ENCODE measurements around the gene NLK.

DNA sequence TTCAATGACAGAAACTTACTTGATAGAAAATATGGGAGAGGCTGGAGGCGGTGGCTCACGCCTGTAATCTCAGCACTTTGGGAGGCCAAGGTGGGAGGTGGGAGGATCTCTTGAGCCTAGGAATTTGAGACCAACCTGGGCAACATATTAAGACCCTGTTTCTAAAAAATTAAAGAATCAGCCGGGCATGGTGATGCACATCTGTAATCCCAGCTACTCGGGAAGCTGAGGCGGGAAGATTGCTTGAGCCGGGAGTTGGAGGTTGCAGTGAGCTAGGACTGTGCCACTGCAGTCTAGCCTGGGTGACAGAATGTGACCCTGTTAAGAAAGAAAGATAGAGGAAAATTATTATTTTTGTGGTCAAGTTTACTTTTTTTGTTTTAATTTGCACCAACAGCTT lies 2.1 kb upstream of the NLK start:
- TF ChIP-seq, protein P1, sequence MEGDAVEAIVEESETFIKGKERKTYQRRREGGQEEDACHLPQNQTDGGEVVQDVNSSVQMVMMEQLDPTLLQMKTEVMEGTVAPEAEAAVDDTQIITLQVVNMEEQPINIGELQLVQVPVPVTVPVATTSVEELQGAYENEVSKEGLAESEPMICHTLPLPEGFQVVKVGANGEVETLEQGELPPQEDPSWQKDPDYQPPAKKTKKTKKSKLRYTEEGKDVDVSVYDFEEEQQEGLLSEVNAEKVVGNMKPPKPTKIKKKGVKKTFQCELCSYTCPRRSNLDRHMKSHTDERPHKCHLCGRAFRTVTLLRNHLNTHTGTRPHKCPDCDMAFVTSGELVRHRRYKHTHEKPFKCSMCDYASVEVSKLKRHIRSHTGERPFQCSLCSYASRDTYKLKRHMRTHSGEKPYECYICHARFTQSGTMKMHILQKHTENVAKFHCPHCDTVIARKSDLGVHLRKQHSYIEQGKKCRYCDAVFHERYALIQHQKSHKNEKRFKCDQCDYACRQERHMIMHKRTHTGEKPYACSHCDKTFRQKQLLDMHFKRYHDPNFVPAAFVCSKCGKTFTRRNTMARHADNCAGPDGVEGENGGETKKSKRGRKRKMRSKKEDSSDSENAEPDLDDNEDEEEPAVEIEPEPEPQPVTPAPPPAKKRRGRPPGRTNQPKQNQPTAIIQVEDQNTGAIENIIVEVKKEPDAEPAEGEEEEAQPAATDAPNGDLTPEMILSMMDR (conservative IDR thresholded peaks at IDR 0.05; ENCODE audit: low read depth, low read length): no peak
- no peak for TF ChIP-seq EZH2phosphoT487 (IDR thresholded peaks at IDR 0.05; ENCODE audit: borderline replicate concordance, low read length)
